NCI-H2227 treated with DMSO at 0.1 percent for 48 hours (cell line): Measurements from ENCODE around the gene FLVCR2.

Experiments
- DNase-seq: peaks from one replicate; lab custom pipeline; 2025; lab: John Stamatoyannopoulos, UW

Gene FLVCR2

DNA sequence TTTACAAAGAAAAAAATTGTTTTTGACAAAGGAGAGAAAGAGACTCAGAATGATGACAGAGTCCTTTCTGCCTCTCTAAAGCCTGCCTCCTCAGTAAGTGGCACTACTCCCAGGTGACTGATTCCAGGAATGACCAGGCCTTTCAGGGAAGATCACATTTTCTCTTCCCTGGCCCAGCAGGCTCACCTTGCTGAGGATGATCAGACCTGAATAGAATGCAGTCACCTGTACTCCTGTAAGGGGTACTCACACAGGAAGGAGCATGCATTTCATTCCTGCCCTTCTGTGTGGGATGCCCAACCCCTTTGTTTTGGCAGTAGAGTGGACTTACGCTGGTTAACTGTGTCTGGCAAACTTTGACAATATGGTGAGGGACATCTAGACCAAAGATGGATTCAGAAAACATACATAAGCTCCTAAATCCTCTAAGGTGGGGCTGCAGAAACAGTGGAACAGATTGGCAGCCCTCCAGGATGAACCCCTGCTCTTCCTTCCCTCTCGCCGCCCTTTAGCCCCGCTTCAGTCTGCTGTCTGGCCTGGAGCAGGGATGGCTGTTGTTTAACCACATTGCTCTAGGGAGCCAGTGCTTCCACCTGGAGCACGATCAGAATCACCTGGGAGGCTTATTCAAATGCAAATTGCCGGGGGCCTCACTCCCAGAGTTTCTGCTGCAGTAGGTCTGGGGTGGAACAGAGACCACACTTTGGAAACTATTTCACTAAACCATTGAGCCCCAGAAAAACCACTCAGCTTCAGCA is 52.5 kb downstream of the FLVCR2 start:
- no peak for DNase-seq

DNA sequence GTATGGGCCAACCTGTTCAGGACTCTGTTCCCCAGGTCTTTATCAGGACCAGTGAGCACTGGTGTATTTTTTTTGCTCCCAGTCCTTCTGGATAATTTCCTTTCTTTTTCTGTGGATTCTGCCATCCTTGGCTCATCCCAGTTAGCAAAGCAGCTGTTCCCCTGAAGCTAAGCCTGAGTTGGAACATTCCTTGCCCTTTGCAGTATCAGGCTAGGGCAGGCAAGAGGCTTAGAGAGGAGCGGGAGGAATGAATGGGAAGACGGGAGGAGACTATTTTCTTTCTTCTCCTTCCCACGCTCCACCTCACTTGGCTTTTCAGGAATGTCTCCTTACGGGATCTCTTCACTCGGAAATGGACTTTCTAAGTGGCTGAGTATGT is 53.0 kb downstream of the FLVCR2 start:
- no peak for DNase-seq

DNA sequence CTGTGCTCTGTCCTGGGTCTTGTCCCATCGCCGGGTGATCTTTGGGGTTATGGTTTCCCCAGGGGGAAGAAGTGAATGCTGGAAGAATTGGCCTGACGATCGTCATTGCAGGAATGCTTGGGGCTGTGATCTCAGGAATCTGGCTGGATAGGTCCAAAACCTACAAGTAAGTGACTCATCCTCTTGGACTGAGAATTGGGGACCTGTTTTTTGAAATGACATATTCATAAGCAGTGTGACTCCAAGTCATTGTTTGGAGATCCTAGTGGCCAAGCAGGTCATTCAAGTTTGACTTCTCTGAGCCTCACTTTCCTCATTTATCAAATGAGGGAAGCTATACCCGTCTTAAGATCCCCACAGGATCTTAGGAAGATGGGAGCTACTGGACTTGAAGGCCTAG is 56.4 kb downstream of the FLVCR2 start:
- DNase-seq, result no peak

DNA sequence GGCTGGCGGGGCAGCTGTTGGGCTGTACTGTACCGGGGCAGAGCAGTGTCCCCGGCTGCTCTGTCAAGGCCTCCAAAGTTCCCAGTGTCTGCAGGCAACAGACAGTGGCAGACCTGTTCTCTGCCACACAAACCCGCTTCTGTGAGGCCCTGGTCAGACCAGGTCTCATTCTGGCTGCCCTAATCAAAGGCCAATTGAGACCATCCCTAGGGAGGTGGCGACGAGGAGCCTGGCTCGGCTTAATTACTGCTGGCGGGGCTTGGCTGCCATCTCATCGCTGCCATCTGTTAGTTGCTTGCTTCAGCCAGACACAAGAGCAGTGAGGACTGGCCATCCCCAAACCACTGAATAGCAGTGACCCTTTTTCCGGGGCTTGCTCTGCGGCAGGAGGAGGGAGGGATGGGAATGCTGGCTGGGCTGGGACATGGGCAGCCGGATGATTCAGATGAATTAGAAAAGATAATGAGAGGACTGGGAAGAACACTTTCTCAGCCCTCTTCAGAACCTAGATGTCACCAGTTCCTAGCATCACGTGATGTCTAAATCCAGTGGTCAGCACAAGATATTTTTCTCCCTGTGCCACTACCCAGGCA is 57.8 kb downstream of the FLVCR2 start:
- peak; percentile 7 for DNase-seq

DNA sequence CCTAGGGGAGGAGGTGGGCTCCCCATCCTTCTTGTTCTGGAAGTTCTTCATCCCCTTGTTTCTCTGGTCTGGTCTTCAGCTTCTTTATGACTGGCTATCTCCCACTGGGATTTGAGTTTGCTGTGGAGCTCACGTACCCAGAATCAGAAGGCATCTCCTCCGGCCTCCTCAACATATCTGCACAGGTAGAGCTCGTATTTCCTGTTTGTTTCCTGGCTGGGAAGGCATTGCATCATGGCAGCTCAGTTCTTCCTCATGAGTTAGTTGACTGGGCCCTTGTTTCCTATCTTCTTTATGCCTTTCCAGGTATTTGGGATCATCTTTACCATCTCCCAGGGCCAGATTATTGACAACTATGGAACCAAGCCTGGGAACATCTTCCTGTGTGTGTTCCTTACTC is 62.5 kb downstream of the FLVCR2 start:
- no peak for DNase-seq

DNA sequence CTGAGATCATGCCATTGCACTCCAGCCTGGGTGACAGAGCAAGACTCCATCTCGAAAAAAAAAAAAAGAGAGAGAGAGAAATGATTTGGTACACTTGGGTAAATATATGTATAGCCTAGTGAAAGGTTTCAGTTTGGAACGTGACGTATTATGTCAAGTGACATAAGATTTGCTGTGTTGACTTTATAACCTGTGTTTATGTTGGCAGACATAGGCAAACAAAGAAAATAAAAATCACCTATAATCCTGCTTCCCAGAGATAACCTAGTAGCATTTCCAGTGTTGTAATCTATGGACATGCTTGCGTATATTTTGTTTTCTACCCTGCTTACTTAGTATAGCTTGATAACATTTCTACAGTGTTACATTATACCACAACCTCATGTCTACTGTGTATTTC is 65.6 kb downstream of the FLVCR2 start:
- no peak for DNase-seq

DNA sequence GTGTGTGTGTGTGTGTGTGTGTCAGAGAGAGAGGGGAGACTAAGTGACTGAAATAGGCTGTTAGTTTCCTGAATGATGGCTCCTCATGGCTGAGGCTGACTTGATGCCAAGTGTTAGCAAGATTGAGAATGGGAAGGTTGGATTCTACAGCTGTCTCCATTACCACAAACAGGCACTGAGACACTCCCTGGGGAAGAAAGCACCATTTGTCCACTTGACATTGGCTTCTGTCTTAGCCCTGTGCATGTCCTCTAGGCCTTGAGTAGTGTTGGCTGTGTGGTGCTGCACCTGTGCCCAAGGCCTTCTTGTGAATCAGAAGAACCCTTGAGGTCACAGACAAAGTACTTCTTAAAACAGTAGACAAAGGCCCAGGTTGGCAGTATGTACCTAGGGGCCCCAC is 66.6 kb downstream of the FLVCR2 start:
- DNase-seq, result no peak

DNA sequence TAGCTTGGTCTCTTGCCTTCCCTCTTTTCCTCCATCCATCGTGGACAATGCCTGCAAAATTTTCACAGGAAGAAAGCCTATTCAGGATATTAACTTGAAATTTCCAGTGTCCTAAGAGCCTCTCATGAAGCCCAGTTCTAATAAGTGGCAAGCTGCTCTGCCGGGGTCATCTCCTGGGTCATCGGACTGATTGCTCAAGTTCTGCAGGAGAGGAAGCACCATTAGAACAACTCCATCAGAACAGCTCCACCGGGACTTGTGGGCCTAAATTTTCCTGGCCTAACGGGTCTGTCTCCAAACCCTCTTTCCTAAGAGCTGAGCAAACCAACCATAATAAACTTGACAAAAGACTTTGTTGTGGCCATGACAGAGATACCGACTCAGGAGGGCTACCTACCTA is 68.3 kb downstream of the FLVCR2 start:
- DNase-seq, result no peak

DNA sequence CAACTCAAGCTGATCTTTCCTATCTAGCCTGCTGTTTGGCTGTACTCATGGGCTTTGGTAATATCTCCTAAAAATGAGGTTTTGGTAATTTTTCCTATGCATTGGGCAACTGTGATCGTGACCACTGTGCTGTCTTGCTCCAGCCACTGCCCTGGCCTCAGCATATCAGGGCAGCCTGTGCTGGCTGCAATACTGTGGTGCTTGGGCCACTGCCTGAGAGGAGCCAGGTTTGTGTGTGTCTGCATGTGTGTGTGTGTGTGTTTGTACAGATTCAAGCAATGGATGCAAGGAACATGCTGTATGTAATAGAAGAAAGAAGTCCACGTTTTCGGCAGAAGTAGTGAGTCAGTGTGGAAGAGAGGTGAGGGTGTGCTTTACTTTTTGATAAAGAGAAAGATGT is 69.2 kb downstream of the FLVCR2 start:
- no peak for DNase-seq

DNA sequence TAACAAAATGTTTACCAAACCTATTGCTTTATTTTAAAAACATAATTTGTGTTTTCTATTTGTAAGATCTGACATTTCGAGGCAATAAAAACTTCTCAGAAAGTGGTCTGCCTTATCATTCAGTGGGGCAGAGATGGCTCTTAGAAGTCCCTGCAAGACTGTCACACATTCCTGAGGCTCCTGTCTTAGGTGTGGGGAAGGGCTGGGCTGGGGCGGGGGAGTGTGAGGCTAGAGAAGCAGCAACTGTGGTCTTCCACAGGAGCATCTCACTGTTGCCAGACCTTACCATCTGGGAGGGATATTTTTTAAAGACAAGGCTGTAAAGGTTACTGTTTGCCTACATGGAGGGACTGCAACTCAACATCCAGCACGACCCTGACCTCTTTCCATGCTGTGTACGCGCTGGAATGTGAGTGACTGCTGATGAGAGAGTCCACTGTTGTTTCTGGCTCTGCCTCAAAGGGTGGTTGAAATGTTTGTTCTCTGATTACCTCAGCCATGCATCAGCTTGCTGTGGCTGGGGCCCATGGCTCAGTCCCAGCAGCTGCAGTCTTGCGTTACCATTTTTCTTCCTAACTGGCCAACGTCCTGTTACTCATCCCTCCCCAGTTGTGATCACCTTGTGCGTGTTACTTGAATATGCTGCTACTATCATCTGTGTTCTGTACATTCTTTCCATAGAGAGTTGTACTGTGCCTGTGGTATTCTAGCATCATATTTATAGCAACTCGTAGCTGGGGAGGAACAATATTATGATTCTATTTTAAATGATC is 69.8 kb downstream of the FLVCR2 start:
- no peak for DNase-seq

DNA sequence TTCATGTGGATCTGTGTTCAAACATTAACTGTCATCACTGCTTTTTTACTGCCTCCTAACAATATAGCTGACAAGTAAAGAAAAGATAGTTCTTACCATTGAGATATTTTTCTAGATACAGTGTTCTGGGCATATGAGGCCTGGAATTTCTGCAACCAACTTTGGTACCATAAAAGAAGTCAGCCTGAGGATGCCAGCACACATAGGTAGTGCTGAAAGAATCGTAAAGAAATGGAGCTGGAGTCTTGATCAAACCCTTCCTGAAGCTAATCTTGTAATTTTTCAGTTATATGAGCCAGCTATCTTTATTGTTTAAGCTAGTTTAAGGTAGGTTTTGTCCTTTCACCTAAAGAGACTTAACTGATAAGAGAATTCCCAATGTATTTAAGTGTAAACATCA is 70.9 kb downstream of the FLVCR2 start:
- DNase-seq, result no peak

DNA sequence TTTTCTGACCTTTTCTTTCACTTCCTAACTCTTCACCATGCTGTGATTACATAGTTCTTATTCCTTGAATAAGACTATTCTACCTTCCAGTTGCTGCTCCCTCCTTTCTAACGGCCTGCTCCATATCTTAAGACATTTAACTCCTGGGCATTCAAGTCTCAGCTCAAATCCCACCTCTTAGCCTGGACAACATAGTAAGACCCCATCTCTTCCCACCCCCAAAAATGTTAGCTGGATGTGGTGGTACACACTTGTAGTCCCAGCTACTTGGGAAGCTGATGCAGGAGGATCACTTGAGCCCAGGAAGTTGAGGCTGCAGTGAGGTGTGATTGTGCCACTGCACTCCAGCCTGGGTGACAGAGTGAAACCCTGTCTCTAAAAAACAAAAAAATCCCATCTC is 71.4 kb downstream of the FLVCR2 start:
- no peak for DNase-seq

DNA sequence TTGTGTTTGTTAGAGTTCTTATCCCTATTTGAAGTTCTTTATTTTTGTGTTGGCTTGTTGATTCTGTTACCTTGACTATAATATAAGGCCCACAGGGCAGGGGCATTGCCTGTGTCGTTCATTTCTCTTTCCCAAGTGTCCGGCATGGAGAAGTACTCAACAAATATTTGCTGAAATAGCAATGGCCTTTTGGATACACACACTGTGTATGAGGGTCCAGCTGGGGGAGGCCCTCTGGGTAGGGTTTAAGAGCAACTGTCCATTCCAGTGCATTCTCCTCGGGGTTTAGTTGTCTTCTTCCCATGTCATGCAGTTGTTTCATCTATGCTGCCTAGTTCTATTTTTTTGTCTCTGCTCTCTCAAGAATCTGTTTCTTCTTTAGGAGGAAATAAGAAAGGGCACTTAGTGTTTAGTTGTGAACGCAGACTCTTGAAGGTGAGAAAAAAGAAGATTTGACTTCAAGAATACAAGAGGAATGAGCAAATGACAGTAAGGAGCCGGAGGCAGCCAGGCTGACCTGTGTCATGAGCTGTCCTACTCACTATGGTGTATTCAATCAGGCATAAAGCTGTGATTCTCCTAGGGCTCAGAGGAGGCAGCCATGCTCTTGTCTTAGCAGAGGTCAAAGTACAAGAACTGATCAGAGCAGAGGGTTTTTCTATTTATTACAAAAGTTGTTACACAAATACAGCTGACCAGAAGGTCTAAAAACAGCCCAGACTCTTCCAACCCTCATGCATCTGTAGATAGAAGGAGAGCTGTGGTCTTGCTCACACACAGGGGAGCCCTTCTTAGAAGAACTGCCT is 72.0 kb downstream of the FLVCR2 start:
- DNase-seq, result no peak

DNA sequence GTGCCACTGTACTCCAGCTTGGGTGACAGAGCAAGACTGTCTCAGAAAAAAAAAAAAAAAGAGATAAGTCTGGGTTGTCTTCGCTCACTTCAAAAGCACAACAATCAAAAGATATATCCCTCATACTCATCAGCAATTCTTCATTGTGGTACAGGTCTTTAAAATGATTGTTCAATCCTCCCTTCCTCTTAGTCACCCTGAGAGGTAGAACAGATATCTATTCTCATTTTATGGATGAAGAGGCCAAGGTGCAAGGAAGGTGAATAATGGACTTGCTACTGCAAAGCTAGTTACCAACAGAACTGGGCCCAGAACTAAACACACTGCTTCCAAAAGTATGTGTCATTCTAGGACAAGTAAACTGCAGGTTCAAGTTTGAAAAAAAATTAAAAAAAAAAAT is 75.1 kb downstream of the FLVCR2 start:
- no peak for DNase-seq

DNA sequence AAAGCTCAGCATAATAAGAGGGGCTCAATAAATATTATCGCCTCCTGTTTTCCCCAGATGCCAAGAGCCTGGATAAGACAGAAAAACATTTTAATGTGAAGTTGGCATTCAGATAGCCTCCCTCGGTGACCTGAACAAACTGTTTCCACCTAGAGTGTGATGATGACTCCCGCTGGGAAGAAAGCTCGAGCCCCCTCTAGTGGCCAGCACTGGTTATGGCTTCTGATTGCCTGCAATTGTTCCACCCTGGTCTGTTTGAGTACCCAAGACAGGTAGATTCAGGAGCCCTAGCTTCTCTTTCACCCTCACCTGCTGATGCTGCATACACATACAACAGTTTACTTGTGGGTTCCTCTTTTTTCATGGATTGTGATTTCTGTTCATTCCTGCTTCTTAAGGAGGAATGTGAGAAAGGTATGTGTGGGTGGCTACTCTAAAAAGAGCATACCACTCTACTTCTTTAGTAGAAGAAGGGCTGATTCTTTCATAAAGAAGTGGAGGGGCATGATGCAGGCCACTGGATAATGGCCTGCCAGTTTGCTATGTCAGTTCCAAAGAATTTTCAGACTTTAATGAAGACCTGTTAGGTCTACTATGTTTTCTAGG is 75.8 kb downstream of the FLVCR2 start:
- peak; percentile 61 for DNase-seq

DNA sequence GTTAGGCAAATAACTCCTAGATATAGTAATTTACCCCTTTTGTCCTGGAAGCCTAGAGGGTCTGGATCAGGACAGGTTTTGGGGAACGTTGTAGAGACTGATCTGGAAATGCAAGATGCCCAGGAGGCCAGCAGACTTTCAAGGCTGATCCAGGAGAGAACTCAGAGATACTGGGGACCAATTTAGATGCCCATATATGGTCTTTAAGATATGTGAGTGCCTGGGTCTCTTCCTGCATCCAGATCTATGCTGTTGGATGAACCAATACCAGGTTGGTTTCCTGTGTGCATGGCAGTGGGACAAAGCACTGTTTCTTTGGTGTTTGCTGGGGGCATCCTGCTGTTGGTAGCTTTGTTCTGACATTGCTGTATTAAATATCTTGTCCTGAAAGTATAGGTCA is 76.8 kb downstream of the FLVCR2 start:
- no peak for DNase-seq

DNA sequence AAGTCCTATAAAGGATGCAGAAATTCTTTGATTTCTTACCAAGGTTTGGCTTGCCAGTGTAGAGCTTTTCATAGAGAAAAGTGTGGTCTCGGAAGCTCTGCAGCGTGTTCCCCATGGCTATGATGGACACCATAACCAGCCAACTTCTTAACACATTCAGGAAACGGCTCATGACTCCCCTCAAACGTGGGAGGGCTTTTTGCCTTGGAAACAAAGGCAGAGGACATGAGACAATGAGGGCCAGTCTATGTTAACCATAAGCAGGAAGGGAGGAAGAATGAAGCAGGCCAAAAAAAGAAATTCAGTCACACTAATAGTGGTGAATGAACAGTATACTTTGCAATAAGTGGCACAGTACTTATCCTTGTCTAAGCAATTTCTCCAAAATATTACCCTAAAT is 78.9 kb downstream of the FLVCR2 start:
- DNase-seq, result no peak

DNA sequence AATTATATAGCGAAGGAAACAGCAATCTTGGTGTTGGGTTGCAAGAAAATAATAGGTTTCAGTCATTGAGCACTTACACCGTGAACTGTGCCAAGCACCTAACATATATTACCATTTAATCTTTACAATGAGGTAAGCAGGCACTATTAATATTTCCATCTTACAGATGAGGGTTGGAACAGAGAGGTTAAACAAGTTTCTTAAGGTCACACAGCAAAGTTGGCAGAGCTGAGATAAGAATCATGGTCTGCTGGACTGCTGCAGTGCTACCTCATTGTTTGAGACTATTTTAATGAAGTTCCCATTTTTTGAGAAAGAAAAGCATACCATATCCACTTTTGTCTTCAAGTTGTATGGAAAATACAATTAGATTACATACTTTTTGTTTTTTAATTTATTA is 80.5 kb downstream of the FLVCR2 start:
- peak; percentile 24 for DNase-seq

DNA sequence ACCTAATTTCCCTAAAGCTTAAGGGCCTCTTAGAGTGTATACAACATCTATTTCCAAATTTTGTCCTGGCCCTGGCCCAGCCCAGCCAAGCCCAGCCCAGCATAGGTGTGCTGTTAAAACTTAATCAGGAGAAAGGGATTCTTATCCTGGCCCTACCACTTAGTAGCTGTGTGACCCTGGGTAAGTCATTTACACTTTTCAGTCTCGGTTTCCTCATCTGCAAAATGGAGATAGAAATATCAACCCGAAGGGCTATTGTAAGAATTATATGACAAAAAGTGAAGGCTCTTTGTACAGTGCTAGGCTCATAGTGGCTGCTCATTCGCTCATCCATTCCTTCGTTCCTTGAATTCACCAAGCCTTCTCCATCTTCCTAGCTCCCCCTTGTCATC is 81.8 kb downstream of the FLVCR2 start:
- DNase-seq, result no peak

DNA sequence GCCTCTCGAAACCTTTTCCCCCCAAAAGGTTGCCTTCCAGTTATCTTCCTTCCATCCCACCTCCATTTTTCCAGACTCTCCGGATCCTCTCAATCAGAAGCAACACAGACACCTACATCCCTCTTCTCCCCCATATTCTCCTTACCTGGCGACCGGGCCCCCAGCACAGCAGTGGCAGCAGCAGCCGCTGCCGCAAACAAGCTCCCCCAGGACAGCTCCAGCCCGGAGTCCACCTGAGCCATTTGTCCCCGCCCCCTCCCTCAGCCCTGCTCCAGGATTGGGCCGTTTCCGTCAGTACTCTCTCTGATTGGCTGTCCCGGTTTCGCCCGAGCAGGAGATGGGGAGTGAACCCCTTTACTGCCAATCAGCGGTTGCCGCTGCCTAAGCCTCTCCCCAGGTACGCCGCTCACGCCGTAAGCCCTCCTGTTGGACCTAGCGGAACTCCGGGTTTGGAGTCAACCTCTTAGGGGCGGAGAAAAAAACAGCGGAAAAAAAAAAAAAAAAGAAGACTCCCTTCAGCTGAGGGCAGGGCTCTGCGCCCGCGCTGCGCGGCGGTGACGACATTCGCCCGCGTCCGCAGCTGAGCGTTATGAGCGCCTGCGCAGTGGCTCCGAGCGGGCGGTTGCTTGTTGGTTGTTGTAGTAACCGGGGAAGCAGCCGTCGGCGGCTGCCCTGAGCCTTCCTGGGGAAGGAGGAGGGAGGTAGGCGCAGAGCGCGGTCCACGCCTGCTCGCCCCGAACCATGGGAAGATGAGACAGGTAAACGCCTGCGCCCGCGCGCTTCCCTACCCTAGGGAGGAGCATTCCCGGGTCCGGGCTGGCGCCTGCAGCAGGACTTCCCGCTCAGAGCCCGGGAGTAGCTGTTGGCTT is 82.4 kb downstream of the FLVCR2 start, which contains the start of the genes ERG28 and TTLL5:
Gene ERG28, minus strand, starts transcription at position 247 of the 869 bp plus-strand sequence. CDS start 3,374 bp downstream, outside the sequence.
Gene TTLL5, plus strand, starts transcription at position 617 of the 869 bp plus-strand sequence. CDS start 1,904 bp downstream, outside the sequence.
- DNase-seq, result peak; percentile 99

DNA sequence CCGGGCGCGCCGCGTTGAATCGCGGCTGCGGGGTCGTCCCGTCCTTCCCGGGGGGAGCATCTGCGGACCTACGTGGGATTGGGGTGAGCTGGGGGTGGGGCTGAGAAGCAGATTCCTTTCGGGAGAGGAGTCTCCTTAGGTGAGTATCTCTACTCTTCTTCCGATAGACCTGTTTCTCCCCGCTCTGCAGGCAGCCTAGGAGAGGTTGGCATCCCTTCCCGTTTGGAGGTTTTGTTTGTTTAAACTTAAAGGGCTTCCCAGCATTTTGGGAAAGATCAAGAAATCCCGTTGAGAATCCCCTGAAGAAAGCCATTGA is 83.0 kb downstream of the FLVCR2 start:
- no peak for DNase-seq
